ENCODE data around the gene PDS5A.
A peak's percentile ranks its signal among the peaks of the same experiment; 100 is the strongest.
"Not testable (repeated sequence)": the region's sequence is repeated elsewhere in the genome, so short reads cannot be mapped to it uniquely, and the experiment has no call there.

The PDS5A gene

GRCh38 chr4:39899291-39899690 is 78.4 kb downstream of the PDS5A start:
- DNase-seq, result no peak

- no peak for DNase-seq
Measured at GRCh38 chr4:39898015-39898414, 79.7 kb downstream of the PDS5A start.

GRCh38 chr4:39893693-39894072 is 84.0 kb downstream of the PDS5A start:
- no peak for DNase-seq

GRCh38 chr4:39892988-39893692 is 84.6 kb downstream of the PDS5A start:
- DNase-seq, result no peak

DNA sequence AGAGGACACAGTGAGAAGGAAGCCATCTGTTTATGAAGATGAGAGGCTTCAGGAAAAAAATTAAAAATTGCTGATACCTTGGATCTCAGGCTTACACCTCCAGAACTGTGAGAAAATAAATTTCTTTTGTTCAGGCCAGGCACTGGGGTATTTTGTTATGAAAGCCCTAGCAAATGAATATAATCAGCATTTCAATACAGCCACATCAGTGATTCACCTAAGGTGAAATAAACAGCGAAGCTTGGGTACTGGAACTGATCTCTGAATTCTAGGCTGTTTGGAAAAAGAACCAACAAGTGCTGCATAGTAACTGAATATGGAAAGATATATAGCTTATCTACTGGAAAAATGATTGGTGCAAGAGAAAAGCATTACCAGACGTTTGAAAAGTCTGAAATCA is 88.5 kb downstream of the PDS5A start:
- DNase-seq, result no peak

GRCh38 chr4:39888541-39888940 is 89.2 kb downstream of the PDS5A start:
- no peak for DNase-seq

DNA sequence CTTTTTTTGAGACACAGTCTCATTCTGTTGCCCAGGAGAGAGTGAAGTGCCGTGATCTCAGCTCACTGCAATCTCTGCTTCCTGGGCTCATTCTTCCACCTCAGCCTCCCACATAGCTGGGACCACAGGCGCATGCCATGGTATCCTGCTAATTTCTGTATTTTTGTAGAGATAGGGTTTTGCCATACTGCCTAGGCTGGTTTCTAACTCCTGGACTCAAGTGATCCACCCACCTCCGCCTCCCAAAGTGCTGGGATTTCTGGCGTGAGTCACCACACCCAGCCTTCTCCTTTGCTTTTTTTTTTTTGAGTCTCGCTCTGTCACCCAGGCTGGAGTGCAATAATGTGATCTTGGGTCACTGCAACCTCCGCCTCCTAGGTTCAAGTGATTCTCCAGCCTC is 94.1 kb downstream of the PDS5A start:
- DNase-seq, result peak; percentile 18

DNA sequence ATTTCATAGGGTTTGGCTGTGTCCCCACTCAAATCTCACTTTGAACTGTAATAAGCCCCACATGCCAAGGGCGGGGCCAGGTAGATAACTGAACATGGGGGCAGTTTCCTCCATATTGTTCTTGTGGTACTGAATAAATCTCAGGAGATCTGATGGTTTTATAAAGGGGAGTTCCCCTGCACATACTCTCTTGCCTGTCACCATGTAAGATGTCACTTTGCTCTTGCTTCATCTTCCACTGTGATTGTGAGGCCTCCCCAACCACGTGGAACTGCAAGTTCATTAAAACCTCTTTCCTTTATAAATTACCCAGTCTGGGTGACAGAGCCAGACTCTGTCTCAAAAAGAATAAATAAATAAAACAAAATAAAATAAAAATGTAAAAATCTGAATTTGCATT is 95.9 kb downstream of the PDS5A start:
- DNase-seq, result no peak

DNA sequence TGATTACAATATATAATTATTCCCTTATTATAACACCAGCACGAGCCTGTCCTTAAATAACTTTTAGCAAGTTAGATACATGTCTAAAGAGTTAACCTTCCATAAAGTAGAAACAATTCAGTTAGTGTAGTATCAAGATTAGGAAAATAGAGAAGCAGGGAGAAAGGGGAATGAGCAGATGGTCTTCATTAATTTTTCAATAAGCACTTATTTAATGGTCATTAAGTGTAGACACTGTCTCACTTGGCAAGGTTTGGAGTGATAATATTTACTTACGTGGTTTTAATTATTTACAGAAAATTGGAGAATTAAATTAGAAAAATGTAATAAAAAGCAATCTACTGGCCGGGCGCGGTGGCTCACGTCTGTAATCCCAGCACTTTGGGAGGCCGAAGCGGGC is 99.7 kb downstream of the PDS5A start:
- no peak for DNase-seq

GRCh38 chr4:39873823-39874222 is 103.9 kb downstream of the PDS5A start:
- no peak for DNase-seq

GRCh38 chr4:39865280-39865679 is 112.4 kb downstream of the PDS5A start:
- DNase-seq, result no peak

GRCh38 chr4:39864391-39864790 is 113.3 kb downstream of the PDS5A start:
- no peak for DNase-seq

DNA sequence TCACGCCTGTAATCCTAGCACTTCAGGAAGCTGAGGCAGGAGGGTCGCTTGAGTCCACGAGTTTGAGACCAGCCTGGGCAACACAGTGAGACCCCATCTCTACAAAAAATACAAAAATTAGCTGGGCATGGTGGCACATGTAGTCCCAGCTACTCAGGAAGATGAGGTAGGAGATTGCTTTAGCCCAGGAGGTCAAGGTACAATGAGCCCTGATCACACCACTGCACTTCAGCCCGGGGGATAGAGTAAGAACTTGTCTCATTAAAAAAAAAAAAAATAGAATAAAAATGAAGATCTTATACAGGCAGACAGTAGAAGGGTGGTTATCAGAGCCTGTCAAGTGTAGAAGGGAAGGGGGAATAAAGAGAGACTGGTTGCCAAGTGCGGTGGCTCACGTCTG is 116.9 kb downstream of the PDS5A start:
- no peak for DNase-seq

DNA sequence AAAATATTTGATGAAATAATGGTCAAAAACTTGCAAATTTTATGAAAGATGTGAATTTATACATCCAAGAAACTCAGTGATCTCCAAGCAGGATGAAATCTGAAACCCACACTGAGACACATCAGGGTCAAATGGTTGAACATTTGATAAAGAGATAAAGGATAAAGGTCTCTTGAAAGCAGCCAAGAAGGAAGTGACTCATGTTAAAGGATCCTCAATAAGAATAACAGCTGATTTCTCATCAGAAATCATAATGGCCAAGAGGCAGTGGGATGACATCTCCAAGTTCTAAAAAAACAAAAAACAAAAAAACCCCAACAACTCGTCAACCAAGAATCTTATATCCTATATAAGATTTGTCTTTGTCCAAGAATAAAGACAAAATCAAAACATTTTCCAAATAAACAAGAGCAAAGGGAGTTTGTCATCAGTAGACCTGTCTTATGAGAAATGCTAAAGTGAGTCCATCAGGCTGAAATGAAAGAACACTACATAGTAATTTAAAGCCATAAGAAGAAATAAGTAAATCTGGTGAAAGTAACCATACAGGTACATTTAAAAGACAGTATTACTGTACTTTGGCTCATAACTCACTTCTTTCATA is 121.7 kb downstream of the PDS5A start:
- peak; percentile 61 for DNase-seq

DNA sequence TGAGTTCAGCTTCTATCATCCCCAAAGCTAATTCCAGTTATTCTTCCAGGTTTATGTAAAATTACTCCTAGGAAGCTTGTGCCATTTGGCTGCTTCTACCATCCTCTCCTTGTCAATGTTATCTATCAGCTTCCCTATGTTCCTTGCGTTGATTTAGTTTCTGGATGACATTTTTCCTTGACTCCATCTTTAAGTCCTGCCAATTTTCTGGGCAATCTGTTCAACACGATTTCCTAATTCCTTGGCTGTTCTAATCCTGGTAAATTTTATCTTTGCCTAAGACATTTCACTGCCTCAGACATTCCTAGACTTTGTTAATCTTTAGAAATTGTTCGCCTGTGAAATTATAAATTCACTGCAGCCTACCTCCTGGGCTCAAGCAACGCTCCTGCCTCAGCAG is 125.1 kb downstream of the PDS5A start:
- no peak for DNase-seq

DNA sequence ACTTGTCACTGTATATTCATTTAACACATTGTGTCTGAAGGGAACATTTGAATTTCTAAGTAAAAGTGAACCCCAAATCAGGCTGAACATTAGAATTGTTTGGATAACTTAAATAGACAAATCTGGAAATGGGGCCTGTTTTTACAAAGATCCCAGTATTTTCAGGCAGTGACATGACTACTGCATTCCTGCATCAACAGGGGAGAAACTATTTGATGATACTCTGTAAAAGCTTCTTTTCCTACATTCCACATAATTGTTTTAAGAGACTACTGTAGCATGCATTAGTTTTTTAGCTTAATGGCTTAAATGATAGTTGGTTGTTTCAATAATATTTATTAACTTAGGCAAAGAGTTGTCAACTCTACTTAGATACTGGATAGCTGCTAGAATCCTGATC is 127.0 kb downstream of the PDS5A start:
- DNase-seq, result no peak

GRCh38 chr4:39846705-39847104 is 131.0 kb downstream of the PDS5A start:
- no peak for DNase-seq

DNA sequence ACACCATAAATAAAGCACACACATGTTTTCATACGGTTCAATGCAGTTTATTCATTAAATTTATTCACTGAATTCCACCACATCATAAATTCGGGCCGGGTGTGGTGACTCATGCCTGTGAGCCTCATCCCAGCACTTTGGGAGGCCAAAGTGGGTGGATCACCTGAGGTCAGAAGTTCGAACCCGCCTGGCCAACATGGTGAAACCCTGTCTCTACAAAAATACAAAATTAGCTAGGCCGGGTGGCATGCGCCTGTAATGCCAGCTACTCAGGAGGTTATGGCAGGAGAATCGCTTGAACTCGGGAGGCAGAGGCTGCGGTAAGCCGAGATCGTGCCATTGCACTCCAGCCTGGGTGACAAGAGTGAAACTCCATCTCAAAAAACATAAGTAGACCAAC is 131.6 kb downstream of the PDS5A start:
- DNase-seq, result peak; percentile 67

- no peak for DNase-seq
Measured at GRCh38 chr4:39841894-39842293, 135.8 kb downstream of the PDS5A start.

- not testable (repeated sequence) for DNase-seq
Measured at GRCh38 chr4:39840516-39840915, 137.2 kb downstream of the PDS5A start.

GRCh38 chr4:39840027-39840426 is 137.7 kb downstream of the PDS5A start:
- no peak for DNase-seq

- not testable (repeated sequence) for DNase-seq
Measured at GRCh38 chr4:39838431-39838830, 139.3 kb downstream of the PDS5A start.

- peak; percentile 35 for DNase-seq
Measured at GRCh38 chr4:39834269-39834668, 143.4 kb downstream of the PDS5A start.

DNA sequence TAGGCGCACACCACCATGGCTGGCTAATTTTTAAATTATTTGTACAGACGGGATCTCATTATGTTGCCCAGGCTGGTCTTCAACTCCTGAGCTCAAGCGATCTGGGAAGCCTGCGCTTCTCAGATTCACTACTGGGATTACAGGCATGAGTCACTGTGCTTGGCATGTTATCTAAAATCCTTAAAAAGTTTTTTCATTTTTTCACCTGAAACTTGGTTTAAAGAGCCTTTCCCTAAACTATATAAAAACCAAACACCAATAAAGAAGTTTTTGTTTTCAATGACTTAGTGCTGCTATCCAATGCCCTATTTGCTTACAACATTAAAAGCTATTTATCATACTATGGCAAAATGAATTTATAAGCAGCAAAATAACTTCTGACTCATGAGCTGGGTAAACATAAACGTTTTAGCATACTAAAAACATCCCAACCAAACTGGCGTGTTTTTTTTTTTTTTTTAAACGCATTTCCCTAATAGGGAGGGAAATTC is 151.9 kb downstream of the PDS5A start:
- DNase-seq, result peak; percentile 53

- no peak for DNase-seq
Measured at GRCh38 chr4:39825090-39825489, 152.6 kb downstream of the PDS5A start.

All from fibroblast of skin of right biceps (primary cell).